NB4 (cell line): Measurements from ENCODE around the gene AHDC1.
A peak's percentile ranks its signal among the peaks of the same experiment; 100 is the strongest.

Experiments used
- DNase-seq: peaks from one replicate; pipeline ENCODE4 v3.0.0; 2010; ENCODE audit warnings: low read depth
- H3K4me3 ChIP-seq: one replicate; pipeline ENCODE4 v1.5.1; 2011; ENCODE audit warnings: mild to moderate bottlenecking, low read depth, low read length, moderate library complexity
- MYC ChIP-seq: IDR thresholded peaks from 2 replicates; pipeline ENCODE4 v1.6.1; 2011; ENCODE audit warnings: low read depth, low read length
- POLR2A ChIP-seq: IDR thresholded peaks from 2 replicates; pipeline ENCODE4 v1.6.1; 2011; ENCODE audit warnings: mild to moderate bottlenecking; ENCODE audit not compliant: insufficient read length; ENCODE audit errors: extremely low read depth
- TF ChIP-seq, protein P1 (sequence below): IDR thresholded peaks from one replicate; pipeline ENCODE4 v1.5.1; 2012; ENCODE audit warnings: low read depth, low read length
- TF ChIP-seq, protein P2 (sequence below): IDR thresholded peaks from 2 replicates; pipeline ENCODE4 v1.6.1; 2011; ENCODE audit warnings: low read depth, low read length

The AHDC1 gene

DNA sequence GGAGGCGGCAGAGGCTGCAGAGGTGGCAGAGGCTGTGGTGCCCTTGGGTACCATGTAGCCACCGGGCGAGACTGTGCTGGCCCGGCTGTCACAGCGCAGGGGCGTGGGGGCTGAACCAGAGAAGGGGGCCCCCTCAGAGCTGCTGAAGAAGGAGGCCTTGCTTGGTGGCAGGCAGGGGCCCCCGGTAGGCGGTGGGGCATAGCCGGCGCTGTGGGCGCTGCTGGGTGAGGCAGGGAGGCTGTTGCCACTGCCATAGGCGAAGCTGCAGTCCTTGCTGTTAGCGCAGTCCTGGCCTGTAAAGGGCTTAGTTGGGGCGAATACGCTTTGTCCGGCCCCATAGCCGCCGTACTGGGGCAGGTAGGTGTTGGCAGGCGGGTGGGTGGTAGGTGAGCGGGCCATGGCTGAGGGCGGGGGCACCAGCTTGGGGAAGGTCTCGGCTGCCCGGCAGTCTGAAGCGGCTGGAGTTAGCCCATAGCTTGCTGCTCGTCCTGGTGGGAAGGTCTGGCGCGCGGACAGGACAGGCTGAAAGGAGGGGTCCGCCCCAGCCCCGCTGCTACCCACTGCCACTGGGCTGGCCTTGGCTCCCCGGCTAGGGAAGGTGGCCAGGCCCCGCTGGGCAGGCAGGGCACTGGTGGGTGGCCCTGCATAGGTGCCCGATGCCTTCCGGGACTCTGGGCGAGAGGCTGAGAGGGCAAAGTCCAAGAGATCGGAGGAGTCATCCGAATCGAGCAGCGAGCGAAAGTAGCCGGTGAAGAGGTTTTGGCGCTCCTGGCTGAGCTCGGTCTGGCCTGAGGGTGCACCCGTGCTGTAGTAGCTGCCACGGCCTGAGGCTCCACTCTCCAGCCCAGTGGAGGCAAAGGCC, 54.9 kb downstream of the AHDC1 start:
- no peak for DNase-seq
- no peak overlapping the region for H3K4me3 ChIP-seq
- TF ChIP-seq, protein P1, sequence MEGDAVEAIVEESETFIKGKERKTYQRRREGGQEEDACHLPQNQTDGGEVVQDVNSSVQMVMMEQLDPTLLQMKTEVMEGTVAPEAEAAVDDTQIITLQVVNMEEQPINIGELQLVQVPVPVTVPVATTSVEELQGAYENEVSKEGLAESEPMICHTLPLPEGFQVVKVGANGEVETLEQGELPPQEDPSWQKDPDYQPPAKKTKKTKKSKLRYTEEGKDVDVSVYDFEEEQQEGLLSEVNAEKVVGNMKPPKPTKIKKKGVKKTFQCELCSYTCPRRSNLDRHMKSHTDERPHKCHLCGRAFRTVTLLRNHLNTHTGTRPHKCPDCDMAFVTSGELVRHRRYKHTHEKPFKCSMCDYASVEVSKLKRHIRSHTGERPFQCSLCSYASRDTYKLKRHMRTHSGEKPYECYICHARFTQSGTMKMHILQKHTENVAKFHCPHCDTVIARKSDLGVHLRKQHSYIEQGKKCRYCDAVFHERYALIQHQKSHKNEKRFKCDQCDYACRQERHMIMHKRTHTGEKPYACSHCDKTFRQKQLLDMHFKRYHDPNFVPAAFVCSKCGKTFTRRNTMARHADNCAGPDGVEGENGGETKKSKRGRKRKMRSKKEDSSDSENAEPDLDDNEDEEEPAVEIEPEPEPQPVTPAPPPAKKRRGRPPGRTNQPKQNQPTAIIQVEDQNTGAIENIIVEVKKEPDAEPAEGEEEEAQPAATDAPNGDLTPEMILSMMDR: no peak
- TF ChIP-seq POLR2A (no peak), MYC (no peak)
- TF ChIP-seq, protein P2, sequence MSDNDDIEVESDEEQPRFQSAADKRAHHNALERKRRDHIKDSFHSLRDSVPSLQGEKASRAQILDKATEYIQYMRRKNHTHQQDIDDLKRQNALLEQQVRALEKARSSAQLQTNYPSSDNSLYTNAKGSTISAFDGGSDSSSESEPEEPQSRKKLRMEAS: no peak

DNA sequence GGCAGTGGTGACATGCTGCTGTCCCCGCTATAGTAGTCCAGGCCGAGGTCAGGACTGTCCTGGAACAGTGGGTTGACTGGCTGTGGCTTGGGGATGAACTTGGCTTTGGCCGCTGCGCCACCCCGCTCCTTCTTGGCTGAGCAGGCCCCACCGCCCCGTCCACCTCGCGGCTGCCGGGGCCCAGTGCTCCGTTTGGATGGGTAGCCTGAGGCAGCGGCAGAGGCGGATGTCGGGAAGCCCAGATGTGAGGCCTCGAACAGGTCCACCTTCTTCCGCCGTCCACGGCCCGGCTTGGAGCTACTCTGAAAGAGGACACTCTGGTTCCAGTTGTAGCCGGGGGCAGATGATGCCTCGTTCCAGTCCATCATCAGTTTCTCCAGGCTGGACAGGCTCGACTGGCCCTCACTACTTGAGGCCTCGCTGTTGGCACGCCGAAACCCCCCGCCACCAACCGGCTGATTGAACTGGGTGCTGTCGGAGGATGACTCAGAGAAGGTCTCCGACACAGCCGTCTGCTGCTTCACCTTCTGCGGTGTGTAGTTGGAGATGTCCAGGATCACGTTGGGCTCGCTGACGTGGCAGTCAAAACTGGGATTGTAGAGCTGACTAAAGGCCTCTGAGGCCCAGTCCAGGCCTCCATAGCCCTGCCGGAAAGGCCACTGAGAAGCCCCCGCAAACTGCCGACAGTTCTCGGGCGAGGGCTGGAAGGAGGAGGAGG, 55.6 kb downstream of the AHDC1 start:
- DNase-seq: no peak
- no peak for TF ChIP-seq MYC
- TF ChIP-seq, protein P2: no peak
- TF ChIP-seq POLR2A: no peak
- TF ChIP-seq, protein P1: no peak
- no peak overlapping the region for H3K4me3 ChIP-seq

DNA sequence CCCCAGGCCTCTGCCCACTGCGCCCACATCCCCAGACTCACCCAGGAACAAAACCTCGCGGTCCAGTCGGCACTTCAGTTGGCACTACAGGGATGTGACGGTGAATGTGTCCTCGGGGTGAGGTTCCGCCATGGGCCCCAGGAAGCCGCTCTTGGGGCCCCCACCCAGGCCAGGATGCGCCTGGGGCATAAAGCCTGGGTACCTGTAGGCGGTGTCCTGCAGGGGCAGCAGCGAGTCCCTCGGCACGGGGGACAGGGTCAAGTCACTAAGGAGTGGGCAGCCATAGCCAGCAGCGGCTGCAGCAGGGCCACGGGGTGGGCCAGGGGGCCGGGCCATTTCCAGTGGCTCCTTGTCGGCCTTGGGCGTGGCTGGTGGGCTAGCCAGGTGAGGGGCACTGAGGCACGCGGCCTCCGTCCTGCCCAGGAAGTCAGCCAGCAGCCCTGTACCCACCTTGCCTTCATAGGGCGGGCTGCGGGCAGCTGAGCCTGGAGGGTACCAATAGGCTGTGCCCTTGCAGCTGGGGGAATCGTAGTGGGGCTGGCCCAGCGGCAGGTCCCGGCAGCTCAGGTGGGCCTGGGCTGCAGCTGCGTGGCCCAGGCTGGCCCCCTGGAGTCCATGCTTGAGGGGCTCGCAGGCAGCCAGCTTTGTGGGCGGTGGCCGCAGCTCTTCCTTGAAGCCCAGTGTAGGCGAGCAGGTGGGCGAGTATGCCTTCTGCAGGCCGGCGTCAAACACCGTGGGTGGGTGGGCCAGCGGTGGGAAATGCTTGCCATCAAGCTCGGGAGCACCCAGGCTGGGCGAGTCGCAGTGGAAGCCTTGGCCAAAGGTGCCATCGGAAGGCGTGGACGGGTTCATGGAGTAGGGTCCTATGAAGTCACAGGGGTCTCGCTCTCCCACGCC, 56.5 kb downstream of the AHDC1 start:
- no peak for DNase-seq
- TF ChIP-seq, protein P2: no peak
- TF ChIP-seq, protein P1: peak; percentile 6
- H3K4me3 ChIP-seq: no peak overlapping the region

DNA sequence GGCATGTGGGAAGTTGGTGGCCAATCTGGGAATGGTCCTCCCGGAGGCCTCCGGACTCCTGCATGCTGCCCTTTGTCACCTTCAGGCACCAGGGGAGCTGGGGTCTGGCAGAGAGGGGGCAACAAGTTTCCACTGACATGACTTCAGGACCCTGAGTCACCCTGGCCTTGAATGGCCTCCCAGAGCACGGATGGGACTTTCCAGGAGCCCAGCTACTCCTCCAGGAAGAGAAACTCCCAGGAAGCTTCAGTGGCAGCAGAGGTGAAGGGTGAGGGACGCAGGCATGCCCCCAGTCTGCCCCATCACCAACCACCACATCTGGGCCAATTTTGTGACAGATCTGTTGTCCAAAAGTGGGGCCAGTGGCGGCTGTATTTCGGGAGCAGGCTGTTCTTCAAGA, 58.1 kb downstream of the AHDC1 start:
- no peak for TF ChIP-seq MYC
- TF ChIP-seq, protein P1: no peak
- TF ChIP-seq POLR2A: no peak
- TF ChIP-seq, protein P2: no peak
- H3K4me3 ChIP-seq: no peak overlapping the region
- no peak for DNase-seq

DNA sequence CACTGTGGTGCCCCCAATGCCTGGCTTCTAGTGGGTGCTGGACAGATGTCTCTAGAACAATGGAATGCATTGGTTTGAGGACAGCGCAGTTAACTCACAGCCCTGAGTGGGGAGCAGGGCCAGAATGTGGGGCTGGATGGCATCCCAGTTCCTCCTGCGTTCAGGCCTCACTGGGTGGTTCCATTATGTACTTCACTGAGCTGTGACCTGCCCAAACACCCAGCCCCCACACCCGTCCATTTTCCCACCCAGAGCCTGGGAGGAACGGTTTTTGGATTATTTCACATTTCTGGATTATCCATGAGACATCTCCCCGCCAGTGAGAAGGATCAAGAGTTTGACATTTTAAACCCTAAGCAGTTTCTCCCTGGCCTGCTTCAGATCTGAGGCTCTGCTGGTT, 58.7 kb downstream of the AHDC1 start:
- DNase-seq: no peak
- H3K4me3 ChIP-seq: no peak overlapping the region
- no peak for TF ChIP-seq MYC
- TF ChIP-seq POLR2A: no peak
- TF ChIP-seq, protein P2: no peak
- TF ChIP-seq, protein P1: no peak
